ENCODE measurements around the gene SNUPN.

Gene SNUPN

DNA sequence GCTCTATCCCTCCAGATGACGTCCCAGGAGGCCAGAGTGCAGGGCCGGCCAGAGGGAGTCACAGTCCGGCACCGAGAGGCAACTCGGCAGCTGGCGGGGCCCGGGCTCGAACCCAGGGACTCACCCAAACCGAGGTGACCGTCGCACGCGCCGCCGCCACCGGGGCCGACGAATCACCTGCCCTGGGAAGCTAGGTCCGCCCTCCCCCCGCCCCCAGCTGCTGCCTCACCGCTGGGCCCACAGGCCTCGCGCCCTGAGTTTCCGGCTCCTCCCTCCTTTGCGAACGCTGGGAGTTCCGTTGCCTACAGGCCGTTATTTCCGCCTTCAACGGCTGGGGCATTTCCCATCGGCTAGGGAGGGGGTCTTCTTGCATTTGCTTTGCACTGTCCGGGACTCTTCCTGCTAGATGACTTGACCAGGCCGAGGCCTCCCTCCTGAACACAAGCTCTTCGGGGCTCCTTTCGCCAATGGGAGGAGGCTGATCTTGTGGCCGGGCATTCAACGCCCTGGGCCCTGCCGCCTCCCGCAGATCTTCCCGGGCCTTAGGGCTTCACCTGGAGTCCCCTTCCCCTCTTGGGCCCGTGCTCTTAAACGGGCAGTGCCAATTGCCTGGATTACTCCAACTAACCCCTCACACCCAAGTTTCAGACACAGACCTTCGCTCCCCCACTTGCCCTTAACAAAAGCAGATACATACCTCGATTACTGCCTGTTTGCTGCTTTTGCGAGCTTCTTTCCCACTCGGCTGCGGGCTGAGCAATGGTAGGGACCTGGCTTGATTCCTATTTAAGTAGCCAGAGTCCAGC lies at the start of gene SNUPN:
Gene SNUPN, minus strand, starts transcription at position 184 of the 806 bp plus-strand sequence. CDS start 4,674 bp downstream, outside the sequence.
- DNase-seq (ENCODE audit: low read depth, low spot score) = peak; percentile 86

DNA sequence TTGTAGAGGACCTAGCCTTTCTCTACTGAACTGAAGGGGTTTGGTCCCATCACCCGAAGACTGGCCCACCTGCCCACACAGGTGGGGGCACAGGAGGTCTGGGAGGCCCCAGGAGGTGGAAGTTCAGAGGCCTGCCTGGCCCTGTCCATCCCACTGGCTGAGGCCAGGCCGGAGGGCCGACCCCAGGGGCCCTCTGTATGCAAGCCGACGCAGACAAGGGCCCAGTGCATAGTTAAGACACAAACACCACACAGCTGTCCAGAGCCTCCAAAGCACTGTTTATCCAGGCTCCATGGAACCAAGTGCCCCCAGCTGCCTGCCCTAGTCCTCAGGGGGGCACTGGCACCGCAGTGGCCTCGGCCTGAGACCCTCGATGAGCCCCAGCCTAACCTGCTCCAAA lies 48.8 kb upstream of the SNUPN start:
- DNase-seq (ENCODE audit: low read depth, low spot score) = no peak

DNA sequence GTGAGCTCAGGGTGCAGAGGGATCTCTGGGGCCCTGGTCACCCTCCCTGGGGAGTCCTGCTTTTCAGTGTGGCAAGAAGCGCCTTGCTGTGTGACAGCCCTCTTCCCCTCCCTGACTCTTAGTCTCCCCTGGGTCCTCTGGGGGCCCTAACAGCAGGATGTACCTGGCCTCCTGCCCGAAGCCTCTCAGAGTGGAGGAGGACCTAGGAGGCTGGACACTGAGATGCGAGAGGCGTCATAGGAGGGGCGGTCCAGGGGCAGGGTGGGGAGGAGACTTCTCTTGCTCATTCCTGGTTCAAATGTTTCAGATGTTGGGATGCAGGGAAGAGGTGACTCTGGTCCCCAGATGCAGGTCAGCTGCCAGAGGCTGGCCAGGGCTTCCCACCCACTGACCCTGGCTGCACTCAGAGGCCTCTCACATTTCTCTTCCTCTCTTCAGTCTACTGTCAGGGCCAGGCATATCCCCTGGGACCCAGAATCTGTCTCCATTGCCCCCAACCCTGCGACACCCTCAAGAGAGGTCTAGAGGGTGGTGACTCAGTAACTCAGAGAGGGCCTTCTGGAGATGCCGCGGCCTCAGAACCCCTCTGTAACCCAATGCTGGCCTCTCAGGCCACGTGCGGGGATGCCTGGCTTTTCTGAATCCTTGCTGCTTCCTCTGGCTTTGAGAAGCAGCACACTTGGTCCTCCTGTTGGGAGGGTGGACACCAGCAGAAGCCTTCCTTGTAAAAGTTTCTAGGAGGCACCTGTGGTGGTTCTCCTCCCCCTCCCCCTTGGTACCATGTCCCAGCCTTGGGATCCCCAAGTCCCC lies 48.1 kb upstream of the SNUPN start:
- DNase-seq (ENCODE audit: low read depth, low spot score) = no peak

DNA sequence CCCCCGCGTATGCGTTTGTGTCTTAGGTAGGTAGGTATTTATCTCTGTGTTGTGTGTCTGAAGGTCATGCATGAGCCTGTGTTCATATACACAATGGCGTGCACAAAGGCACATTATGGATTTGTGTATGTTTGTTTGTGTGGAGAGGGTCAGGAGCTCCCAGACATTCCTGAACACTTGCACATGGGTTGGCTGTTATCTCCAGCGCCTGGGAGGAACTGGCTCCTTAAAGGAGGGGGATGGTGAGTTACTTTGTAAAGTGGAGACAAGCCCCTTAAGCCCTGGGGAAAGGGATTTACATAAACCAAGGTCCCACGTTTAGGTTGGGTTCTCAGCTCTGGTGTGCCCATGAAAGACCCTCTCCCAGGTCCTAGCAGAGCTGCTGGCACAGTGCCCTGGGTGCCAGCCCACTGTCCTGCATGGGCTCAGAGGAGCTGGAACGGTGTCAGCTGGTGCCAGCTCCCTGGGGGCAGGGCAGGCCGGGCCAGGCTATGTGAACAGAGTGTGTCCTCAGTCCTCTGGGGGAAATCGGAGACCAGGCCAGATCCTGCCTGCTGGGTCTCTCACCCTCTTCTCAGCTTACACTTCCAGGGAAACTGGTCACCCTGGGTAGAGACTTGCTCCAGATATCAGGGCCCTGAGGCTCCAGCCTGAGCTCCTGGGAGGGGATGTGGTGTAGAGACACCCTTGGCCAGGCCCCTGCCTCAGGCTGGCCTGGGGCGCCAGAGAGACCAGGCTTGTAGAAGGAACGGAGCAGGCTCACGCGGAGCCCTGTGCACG lies 47.3 kb upstream of the SNUPN start:
- no peak for DNase-seq (ENCODE audit: low read depth, low spot score)

DNA sequence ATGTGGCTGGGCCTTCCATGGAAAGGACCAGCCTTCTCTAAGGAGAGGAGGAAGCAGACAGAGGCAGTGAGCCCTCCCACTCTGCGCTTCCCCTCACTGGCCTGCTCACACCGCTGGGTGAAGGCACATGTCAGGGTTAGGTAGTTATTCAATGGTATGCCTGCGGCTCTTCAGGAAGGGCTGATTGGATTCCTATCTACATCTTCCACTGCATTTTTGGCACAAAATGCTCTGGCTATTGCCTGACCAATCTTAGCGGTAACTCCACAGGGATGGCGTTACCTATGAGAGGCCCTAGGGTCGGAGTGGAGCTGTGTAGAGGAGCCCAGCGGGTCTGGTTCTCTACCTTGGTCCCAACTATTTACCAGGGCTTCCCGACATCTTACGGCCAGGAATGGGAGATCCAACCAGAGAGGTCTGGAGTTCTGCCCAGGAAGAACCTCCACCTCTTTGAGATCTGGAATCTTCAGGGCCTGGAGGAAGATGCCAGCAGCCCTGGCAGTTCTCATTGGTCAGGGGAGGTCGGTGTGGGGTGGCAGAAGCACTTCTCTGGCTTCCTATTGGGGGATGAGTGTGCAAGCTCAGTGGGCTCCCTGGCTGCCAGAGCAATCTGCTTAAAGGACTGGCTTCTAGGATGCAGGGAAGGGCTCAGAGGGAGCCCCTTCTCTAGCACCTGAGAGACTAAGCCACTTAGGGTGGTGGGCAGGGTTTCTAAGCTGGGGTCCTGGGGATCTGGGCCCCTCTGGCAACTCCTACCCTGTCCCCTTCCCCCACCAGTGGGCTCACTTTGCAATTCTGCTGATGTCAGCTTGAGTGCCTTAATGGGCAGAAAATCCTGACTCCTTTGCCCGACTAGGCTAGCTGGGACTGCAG lies 46.4 kb upstream of the SNUPN start:
- no peak for DNase-seq (ENCODE audit: low read depth, low spot score)

DNA sequence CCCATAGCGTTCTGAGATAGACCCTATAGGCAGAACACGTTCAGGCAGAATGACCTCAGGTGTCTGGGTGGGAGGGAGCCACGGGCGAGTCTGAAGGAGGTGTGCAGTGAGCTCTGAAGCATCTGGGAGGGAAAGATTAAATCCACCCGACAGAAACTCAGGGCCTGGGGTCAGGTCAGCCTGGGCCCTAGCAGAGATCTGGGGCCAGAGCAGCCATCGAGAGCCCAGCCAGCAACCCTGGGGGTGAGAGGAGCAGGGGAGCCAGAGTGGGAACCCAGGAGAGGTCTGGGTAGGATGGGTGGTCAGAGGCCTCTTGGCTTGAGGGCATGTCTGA lies 44.3 kb upstream of the SNUPN start:
- DNase-seq (ENCODE audit: low read depth, low spot score) = no peak

DNA sequence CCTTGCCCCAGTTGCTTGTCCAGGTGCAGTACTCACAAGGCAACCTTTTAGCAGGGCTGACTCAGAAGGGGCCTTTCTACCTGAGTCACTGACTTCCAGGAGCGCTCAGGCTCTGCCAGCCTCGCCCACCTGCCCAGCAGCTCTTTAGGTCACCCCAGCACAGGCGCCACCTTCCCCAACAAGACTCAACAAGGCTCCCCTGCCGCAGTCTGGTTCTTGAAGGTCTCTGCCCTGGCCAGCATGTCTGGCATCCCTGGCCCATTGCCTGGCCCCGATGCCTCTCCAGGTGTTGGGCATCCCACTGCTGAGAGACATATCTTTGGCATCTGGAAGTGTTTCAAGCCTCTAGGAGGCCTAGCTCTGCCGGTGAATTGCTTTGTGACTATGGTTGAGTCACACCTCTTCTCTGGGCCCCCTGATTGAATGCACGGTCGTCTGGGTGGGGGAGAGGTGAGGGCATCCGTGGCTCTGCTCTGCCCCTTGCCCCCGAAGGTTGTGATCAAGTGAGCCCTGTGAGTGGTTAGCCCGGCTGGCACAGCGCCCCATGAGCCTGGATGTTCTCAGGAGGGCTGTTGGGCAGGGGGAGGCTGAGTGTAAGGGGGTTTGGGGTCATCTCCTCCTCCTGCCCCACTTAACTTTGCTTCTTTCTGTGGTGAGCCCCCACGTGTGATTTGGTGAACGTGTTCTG lies 43.8 kb upstream of the SNUPN start:
- no peak for DNase-seq (ENCODE audit: low read depth, low spot score)

DNA sequence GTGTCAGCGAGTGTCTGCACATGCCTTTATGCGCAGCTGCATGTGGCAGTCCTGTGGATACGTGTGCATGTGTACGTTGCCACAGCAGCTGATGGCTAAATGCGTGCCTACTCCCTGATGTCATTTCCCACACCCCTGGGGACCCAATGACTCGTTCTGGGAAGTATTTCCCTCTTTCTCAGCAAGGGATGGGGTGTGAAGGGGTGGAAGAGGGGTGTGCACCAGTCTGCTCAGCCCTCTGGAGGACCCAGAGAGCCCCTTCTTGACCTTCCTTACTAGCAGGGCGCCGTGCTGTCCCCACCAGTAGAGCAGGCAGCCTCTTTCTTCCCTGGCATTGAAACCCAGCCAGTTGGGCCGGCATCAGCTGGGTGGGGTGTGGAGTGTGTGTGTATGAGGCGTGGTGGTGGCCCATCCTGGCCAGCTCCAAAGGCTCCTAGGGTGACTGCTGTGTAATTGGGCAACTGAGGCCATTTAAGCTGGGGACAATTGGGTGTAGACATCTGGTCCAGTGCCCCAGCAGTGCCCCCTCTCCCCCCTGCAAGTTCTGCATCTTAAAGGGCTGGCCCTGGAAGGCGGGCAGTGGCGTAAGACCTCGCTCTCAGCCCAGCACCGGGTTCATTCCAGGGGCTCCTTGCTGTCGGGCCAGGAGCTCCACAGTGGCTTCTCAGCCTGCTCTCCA lies 41.4 kb upstream of the SNUPN start:
- no peak for DNase-seq (ENCODE audit: low read depth, low spot score)

DNA sequence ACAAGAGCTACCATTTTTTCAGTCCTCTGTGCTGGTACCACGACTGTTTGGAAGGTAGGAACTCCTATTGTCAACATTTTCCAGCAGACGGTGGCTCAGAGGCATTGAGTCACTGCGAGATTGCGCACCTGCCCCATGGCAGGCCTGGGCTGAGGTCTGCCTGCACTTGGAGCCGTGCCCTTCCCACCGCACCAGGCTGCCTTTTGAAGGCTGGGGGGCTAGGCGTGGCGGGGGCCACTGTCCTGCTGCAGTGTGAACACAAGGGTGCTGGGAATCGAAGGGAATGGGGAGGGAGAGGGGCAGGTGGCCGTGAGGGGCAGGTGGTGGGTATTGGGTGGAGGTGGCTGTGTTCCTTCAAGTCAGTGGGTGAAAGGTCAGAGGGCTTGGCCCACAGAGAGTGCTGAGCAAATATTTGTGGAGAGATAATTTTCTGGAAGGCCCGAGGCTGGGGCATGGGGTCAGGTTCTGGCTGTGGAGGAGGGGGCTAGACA lies 38.5 kb upstream of the SNUPN start:
- DNase-seq (ENCODE audit: low read depth, low spot score) = no peak

DNA sequence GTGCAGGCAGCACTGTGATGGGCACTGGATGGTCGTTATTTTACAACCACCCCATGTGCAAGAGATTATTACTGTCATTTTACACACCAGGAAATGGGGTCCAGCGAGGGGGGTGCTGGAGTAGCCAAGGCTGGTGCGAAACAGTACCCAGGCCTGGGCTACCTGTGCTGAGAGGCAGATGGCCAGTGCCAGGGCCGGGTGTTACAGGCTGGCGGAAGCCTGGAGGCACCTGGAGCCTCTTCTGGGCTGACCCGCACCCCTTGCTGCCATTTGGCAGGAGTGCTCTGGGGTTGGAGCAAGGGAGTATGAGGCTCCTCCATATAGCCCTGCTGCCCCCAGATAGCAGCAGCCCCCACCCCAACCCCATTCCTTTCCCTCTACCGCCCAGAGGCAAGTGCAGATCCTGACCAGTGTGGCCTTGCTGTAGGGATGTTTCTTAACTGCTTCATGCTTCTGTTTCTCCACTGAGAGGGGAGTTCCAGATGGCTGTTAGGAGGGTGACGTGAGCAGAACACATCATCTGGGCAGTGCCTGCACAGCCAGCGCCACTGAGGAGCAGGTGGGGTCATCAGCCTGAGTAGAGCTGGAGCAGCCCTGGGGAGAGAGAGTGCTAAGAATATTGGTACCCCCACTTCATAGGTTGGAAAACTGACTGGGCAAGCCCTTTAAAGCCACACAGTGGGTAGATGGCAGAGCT lies 37.4 kb upstream of the SNUPN start:
- no peak for DNase-seq (ENCODE audit: low read depth, low spot score)

DNA sequence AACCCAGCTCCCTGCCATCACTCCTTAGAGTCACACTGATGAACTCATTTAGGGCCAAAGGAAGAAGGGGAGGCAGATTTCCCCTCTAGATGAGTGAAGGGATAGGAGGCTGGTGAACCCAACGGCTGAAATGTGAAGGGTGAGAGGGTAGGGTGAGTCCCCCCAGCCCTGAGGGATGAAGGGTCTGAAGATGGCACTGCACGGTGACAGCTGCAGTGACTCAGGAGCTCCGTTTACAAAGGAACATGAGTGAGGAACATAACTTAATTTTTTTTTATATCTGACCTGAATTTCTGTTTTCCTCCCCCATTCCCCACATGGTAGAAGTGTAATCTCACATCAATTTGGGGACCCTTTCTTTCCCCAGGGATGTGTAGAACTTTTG lies 36.2 kb upstream of the SNUPN start:
- no peak for DNase-seq (ENCODE audit: low read depth, low spot score)

DNA sequence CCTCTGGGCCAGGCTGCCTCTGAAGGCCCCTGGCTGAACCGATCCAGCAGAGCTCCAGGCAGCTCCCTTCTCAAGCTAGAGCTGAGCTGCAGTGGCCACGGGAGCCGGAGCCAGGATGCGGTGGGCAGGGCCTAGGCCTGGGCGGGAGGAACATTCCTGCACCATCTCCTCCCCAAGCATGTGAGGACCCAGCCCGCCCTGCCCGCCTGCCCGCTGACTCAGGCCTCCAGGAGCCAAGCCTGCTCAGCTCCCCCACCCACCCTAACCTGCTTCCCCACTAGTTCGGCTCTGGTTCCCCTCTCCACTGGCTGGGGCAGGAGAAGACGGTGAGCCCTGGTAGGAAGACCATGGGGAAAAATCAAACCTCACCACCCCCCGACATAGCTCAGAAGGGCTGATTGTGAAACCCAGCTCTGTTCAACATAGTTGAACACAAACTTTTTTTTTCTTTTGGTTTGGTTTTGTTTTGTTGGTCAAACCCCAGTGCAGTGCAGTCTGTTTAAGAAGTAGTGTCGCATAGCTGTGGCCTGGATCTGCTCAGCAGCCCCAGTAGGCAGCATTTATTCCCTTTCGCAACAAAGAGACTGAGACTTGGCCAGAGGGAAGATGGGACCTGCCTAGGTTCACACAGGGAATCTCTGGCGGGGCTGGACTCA lies 35.7 kb upstream of the SNUPN start:
- no peak for DNase-seq (ENCODE audit: low read depth, low spot score)

DNA sequence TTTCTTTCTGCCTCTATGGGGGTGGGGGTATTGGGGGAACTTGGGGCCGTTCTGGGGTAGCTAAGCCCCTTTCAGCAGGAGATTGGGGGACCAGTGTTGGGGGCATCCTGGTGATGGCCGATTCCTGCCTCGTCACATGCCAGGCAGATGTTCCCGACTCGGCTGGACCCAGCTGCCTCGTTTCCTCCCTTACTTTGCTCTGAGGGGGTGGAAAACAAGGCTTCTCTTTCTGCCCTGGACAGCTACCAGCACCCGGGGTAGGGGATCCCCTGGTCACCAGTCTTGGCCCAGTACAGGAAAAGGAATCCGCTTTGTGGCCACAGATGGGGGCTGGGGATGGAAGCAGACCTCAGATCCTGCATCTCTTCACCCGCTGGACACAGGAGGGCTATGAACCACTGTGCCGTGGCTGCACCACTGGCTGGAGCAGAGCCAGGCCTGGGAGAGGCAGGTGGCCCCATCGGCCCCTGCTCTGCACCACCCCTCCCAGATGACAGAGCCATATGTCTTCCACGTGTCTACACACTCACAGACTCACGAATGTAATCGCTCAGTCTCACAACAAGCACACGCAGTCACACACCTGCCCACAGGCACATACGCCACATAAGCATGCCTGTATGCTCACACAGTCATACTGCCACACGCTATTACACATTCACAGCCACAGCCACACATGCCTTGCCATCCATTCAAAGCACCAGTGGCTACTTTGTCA lies 34.6 kb upstream of the SNUPN start:
- DNase-seq (ENCODE audit: low read depth, low spot score) = no peak

DNA sequence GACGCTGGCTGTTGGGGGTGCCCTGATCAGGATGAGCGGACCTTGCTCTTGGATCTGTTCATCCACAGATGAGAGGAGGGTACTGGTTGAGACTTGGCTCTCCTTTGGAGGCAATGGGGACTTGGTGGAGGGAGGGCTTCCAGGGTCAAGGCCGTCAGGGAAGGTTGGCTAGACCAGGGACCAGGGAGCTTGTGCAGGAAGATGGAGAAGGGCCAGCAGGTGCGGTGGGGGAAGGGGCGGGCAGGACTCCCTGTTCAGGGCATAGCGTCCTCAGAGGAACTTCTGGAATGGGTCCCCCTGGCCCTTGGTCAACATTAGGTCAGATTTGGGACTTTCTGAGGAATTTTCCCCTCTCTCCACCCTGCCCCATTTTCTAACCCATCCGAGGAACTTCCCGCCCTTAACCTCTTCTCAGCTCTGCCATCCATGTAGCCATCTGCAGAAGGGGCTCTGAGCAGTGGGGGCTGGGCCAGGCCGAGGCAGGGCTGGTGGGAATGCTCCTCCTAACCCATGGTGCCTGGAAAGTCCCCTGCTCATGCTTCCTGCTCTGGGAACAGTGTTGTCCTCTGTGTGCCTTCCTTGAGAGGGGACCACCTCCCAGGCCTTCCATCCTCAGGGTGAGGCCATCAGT lies 33.7 kb upstream of the SNUPN start:
- no peak for DNase-seq (ENCODE audit: low read depth, low spot score)

DNA sequence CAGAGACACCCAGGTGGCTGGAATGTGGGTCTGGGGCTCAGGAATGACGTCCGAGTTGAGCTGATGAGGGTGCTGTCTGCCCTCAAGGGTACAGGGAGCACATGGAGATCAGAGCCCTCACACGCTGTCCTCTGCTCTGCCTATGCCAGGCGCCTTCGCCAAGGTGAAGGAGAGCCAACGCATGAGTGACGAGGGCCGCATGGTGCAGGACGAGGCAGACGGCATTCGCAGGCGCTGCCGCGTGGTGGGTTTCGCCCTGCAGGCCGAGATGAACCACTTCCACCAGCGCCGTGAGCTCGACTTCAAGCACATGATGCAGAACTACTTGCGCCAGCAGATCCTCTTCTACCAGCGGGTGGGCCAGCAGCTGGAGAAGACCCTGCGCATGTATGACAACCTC lies 31.3 kb upstream of the SNUPN start:
- DNase-seq (ENCODE audit: low read depth, low spot score) = no peak

DNA sequence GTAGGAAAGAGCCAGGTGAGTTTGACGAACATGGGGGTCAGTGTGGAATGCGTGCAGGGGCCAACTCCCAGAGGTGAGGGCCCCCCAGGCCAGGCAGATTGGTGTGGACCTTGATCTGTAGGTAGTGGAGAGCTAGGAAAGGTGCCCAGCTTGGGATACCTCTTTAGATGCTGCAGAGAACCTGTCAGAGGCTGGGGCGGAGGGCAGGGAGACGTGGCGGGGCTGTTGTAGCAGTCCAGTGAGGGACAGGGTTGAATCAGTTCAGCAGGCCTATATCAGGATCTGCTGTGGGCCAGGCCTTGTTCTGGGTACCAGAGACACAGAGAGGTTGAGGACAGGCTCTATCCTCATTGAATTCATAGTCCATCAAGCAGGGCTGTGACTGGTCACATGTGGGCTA lies 30.8 kb upstream of the SNUPN start:
- no peak for DNase-seq (ENCODE audit: low read depth, low spot score)

DNA sequence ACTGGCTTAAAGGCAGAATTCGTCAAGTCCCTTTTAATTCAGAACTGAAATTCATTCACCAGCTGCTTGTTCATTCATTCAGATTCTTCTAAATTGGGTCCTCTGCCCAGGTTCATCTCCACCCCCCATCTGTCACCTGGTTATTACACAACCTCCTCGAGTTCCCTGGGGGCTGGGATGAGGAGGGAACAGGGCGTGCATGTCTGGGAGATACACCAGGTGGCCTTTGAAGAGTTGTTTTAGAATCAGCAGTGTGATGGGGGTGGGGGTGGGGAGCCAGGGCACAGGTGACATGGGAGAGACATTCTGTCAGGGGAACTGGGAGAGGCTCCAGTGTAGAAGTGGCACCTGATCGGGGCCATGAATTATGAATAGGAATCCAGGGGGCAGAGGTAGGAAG lies 30.4 kb upstream of the SNUPN start:
- no peak for DNase-seq (ENCODE audit: low read depth, low spot score)

Measured in activated CD4-positive, CD25-positive, alpha-beta regulatory T cell treated with anti-CD3 and anti-CD28 coated beads, Interleukin-2, amount 50 U/mL, for 16 hours (primary cell).